Measurements from ENCODE around the gene CHEK2.
"Not testable (repeated sequence)": the region's sequence is repeated elsewhere in the genome, so short reads cannot be mapped to it uniquely, and the experiment has no call there.

The CHEK2 gene

DNA sequence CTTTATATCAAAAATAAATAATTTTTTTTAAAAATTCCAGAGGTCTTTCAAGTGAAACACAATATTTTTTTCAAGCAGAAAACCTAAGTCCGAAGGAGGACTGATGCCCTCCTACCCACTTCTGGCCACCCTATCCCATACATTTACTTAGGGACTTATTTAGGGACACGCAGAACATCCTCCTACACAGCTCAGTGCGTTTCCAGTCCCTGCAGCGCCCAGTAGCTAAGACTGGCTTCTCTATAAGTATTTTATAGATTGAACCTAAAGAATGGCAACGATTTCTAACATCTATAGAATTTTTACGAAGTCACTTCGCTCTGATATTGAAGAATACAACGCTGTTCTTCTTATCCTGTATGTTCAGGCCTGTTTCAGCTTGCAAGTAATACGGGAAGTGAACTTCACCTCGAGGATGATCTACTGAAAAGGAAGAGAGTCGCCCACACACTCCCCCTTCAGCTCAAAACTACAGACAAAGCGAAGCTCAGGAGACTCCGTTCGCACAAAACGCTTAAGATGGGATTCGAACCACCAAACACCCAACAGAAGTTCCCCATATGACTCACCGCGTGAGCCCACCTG is 328 bp downstream of the CHEK2 start:
- DNase-seq (ENCODE audit: low spot score) = no peak

DNA sequence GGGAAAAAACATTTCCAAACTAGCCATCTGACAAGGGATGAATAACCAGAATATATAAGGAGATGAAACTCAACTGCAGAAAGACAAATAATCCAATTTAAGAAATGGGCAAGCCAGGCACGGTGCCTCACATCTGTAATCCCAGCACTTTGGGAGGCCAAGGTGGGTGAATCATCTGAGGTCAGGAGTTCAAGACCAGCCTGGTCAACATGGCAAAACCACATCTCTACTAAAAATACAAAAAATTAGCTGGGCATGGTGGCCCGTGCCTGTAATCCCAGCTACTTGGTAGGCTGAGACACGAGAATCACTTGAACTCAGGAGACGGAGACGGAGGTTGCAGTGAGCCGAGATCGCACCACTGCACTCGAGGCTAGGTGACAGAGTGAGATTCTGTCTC is 2.7 kb downstream of the CHEK2 start:
- DNase-seq (ENCODE audit: low spot score) = not testable (repeated sequence)

DNA sequence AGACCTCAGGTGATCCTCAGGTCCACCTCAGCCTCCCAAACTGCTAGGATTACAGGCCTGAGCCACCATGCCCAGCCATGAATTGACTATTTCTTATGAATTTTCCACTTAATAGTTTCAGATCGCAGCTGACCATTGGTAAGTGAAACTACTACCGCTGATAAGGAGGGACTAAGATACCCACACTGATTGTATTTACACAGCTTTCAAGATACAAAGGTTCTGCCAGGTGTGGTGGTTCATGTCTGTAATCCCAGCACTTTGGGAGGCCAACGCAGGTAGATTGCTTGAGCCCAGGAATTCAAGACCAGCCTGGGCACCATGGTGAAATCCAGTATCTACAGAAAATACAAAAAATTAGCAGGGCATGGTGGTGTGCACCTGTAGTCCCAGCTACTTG is 3.9 kb downstream of the CHEK2 start:
- no peak for DNase-seq (ENCODE audit: low spot score)

DNA sequence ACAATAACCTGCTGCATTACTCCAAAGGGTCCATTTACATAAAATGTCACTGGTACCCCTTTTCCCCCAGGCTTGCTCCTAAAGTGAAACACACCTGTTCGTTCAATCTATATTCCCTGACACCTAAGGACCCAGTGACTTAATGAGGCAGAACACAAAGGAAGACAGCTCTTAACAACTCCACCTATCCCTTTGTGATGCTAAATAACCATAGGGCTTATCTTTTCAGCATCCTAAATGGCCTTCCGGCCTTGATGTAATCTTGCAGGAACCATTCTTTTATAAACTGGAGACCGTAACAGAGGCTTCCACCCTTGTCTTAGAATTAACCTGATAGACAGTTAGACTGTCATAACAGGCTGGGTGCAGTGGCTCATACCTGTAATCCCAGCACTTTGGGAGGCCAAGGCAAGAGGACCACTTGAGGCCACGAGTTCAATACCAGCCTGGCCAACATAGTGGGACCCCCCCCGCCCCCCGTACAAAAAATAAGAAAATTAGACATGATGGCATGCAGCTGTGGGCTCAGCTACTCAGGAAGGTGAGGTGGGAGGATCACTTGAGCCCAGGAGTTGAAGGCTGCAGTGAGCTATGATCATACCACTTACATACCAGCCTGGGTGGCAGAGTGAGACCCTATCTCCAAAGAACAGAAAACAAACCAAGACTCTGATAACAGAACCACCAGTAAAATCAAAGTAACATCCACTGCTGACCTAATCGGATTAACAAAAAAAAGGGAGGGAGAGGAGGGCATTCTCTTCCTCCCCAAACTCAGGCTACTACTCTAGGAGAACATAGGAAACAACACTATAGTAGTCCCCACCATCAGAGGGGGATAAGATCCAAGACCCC is 5.1 kb downstream of the CHEK2 start:
- DNase-seq (ENCODE audit: low spot score) = no peak

DNA sequence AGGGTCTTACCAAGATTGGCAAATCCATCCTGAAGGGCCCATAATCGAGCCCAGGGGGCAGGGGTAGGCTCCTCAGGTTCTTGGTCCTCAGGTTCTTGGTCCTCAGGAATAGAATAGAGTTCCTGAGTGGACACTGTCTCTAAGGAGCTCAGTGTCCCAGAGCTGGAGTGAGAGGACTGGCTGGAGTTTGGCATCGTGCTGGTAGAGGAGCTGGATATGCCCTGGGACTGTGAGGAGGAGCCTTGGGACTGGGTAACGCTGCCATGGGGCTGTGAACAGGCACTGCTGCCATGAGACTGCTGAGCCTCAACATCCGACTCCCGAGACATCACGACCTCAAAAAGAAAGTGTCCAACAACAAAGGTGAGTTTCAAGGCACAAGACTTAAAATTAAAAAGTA is 7.2 kb downstream of the CHEK2 start:
- DNase-seq (ENCODE audit: low spot score) = no peak

DNA sequence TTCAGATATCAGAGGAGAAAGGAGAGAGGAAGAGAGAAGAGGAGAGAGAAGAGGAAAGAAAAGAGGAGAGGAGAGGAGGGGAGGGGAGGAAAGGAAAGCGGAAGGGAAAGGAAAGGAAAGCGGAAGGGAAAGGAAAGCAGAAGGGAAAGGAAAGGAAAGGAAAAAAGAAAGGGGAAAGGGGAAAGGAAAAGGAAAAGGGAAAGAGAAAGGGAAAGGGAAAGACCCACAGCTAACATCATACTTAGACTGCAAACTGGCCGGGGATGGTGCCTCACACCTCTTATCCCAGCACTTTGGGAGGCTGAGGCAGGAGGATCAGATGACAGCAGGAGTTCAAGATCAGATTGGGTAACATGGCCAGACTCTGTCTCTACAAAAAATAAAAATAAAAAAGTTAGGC is 11.4 kb downstream of the CHEK2 start:
- DNase-seq (ENCODE audit: low spot score) = no peak

DNA sequence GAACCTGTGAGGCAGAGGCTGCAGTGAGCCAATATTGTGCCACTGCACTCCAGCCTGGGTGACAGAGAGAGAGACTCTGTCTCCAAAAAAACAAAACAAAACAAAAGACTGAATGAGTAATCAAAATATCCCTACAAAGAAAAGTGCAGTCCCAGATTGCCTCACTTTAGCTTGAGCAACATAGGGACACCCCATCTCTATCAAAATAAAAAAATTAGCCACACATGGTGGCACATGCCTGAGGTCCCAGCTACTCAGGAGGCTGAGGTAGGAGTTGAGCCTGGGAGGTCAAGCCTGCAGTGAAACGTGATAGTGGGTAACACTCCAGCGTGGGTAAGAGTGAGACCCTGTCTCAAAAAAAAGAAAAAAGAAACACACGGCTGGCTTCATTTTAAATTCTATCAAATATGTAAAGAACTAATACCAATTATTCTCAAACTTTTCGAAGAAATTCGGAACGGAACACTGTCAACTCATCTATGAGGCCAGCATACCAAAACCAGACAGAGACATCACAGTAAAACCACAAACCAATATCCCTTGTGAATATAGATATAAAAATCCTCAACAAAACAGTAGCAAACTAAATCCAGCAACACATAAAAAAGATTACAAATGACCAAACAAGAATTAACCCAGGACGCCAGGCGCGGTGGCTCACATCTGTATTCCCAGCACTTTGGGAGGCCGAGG is 12.9 kb downstream of the CHEK2 start:
- no peak for DNase-seq (ENCODE audit: low spot score)

DNA sequence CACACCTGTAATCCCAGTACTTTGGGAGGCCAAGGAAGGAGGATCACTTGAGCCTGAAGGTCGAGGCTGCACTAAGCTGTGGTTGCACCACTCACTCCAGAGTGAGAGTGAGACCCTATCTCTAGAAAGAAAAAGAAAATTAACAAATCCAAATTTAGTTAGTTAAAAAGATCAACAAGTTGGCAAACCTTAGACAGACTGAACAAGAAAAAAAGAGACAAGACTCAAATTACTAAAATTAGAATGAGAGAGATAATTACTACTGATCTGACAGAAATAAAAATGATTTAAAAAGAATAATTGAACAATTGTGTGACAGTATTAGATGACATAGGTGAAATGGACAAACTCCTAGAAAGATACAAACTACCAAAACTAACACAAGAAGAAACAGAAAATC is 13.6 kb downstream of the CHEK2 start:
- no peak for DNase-seq (ENCODE audit: low spot score)

DNA sequence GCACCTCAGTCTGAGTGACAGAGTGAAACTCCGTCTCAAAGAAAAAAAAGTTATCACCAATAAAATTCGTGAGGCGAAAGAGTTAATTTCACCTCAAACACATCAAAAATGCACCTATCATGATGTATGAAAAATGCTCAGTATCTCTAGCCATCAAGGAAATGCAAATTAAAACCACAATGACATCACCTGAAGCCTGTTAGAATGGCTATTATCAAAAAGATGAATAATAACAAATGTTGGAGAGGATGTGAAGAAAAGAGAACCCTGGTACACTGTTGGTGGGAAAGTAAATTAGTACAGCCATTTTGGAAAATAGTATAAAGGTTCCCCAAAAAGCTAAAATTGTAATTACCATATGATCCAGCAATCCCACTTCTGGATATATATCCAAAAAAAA is 23.6 kb downstream of the CHEK2 start:
- DNase-seq (ENCODE audit: low spot score) = no peak

DNA sequence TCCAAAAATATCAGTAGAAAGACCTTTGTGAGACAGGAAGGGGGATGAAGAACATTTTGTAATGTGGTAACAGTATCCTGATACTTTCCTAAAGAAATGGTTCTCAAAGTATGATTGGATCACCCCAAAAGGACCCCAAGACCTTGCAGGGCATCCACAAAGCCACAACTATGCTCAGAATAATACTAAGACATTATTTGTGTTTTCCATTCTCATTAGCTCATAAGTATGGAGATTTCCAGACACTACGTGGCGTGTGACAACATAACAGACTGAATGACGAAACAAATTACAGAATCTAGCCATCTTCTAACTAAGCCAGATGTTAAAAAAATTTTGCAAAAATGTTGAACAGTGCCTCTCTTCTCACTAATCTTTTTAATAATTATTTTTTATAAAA is 24.9 kb downstream of the CHEK2 start:
- DNase-seq (ENCODE audit: low spot score) = no peak

DNA sequence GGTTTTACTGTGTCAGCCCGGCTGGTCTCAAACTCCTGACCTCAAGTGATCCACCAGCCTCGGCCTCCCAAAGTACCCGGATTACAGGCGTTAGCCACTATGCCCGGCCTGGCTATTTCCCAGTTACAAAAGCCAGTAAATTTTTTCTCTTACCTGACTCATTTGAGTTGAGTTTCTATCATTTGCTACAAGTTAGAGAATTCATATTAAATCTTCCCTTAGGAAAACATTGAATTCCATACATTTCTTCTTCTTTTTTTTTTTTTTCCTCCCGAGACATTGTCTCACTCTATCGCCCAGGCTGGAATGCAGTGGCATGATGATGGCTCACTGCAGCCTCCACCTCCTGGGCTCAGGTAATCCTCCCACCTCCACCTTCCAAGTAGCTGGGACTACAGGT is 26.0 kb downstream of the CHEK2 start:
- no peak for DNase-seq (ENCODE audit: low spot score)

DNA sequence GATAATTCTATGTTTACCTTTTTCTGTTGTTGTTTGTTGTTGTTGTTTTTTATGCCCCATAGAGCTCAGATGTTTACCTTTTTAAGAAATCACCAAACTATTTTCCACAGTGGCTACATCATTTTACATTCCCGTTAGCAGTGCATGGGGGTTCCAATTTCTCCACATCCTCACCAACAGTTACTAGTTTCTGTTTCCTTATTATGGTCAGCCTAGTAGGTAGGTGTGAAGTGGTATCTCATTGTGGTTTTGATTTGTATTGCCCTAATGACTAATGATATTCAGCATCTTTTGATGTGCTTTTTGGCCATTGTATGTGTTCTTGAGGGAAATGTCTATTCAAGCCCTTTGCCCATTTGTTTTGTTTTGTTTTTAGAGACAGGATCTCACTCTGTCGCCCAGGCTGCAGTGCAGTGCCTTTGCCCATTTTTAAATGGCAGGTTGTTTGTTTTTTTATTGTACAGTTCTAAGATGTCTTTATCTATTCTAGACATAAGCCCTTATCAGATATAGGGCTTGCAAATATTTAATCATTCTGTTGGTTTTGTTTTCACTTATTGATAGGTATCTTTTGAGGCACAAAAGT is 27.5 kb downstream of the CHEK2 start:
- DNase-seq (ENCODE audit: low spot score) = no peak

DNA sequence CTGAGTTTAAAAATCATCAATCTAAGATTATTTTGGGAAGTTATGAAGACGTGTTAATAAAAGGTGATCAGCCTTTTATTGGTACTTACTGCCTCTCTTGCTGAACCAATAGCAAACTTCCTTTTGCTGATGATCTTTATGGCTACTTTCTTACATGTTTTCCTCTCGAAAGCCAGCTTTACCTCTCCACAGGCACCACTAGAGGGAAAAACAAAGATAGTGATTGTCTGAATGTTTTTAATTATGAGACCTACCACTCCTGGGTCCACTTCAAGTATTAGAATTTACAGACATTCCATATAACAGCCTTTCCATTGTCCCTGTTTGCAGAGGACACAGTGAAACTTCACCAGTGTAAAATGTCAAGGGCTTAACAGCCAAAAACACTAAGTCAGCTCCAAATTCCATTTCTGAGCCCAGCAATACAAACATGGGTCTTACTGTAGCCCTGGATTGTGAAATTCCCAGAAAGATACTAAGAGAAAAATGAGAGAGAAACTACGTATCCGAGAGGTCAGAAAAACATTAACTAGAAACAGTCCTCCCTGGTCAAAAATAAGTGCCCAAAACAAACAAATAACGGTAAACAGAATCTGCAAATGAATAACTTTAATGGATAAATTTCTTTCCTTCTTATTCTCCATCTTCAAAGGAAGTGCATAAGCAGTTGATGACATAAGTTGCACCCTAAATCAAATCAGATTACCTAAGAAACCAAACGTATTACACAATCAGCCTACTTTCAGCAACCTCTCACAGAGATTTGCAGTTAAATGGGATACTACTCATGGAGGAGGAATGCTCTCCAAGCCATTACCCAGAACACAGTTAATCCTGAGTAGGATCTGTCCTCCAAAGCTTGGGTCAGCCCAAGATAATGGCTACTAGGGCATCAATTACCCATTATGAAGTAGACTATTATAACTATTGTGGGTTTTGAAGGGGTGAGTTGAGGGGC is 29.5 kb downstream of the CHEK2 start:
- peak; percentile 76 for DNase-seq (ENCODE audit: low spot score)

DNA sequence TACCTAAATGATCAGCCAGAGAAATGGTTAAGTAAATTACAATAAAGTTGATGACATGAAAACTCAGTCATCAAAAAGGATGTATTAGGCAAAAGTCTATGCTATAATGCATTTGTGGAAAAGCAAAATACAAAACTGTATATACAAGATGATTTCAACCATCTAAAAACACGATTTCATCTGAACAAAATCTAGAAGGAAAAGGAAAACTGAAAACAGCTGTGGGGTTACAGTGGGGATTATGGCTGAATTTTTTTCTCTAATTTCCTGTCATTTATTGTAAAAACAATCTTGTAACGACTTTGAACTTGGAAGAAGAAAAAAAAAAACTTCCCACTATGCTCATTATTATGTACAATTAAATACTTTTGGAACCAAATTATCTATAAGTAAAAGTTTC is 30.3 kb downstream of the CHEK2 start:
- no peak for DNase-seq (ENCODE audit: low spot score)

DNA sequence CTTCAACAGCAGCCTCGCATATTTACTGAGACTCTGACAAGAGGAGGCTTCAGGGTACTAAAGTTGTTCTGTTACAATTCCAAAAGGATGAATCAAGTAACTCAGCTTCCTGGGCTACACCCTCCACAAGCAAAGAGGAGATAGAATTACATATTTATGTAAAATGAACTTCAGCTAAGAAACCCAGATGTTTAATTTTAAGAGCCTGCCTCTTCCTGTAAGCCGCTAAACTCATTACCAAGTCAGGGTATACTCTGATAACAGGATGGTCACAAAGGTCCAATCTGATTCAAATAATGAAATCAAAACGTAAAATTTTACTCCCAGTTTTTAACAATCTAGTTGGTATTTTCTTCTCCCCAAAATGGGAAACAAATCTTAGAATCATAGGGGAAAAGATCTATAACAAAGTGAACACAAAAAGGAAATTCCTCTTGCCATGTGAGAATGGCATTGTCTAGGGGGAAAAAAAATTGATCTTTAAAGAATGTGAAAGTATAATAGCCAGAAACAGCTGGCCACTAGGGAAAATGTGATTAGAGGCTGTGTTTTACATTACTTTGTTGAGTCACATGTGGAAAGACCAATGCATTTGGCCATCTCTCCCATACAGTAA is 30.9 kb downstream of the CHEK2 start:
- peak; percentile 73 for DNase-seq (ENCODE audit: low spot score)

DNA sequence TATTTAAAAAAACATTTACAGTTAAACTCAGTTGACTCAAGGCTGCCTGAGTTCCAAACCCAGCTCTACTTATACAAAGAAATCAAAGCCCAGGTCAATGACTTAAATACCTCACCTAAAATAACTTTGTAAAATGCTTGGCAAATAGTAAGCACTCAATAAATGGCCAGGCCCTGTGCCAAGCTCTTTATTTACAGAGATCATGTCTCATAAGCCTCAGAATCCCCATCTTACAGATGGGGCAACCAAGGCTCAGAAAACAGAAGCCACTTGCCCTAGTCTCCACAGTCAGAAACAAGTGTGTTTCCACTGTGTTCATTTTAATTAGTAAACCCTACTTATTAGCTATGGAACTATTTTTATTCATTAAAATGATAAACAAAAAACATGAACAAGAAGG is 31.5 kb downstream of the CHEK2 start:
- DNase-seq (ENCODE audit: low spot score) = no peak

DNA sequence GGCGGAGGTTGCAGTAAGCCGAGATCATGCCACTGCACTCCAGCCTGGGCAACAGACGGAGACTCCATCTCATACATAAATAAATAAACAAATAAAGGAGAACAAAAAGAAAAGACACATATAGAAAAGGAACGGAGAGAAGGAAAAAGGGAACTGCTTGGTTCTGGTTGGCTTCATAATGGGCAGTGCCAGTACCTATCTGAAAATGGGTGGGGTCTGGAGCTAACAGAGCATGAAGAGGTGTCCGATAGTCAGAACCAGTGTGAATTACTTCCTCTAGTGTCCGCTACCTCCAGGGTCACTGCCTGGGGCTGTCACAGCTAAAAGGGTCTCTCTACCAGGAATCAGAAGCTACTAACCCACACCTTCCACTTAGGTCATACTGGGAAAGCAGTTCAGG is 34.8 kb downstream of the CHEK2 start:
- DNase-seq (ENCODE audit: low spot score) = no peak

DNA sequence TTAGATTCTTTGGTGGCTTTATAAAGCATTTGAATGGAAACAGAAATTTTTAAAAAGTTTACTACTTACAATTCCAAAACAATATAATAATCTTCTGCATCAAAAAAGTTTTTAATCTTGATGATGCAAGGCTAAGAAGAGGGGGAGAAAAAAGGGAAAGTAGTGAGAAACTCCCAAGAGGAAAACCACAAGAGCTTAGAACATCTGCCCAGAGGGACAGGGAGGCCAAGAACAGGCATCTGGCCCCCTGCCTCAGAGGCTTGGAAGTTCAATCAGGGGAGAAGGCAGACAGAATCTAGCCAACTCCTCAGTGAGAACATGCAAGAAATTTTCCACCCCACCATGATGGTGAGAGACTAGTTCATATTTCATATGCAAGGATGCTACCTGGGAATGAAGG is 38.2 kb downstream of the CHEK2 start:
- DNase-seq (ENCODE audit: low spot score) = peak; percentile 15

DNA sequence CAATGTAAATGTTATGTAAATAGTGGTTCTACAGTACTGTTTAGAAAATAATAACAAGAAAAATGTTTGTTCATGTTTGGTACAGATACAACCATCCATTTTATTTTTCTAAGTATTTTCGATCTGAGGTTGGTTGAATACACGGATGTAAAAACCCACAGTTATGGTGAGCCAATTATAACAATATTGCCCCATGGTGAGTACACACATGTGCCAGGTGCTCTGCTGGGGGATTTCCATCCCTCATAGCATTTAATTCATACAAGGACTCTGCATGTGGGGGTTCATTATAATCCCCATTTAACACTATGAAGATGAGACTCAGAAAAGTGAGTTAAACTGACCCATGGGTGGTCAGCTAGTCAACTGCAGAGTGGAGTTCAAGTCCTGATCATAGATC is 38.7 kb downstream of the CHEK2 start:
- DNase-seq (ENCODE audit: low spot score) = no peak

DNA sequence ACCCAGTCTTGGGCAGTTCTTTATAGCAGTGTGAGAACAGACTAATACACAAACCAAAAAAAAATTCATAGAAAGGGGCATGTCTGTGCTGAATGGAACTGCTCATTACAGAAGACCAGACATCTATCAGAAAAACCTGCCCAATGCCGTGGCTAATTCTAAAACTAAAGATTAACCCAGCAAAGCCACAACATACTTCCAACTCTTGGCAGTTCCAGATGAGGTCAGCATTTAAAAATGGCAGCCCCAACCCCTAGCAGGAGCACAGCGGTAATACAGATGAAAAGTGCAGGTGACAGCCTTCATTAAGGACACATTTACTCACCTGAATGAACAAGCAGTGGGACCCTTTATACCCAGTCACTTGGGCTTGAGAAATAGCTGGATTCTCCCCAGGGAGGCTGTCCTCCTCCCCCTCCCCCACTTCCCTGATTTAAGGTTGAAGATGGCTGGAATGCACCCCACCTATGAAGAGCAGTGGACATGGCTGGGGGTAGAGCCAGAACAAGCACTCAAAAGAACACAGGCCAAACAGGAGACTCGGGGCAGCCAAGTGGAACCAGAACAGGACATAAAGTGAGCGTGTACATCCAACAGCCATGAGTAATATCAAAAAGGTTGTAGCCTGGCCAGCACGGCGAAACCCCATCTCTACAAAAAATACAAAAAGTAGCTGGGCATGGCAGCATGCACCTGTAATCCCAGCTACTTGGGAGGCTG is 48.4 kb downstream of the CHEK2 start:
- not testable (repeated sequence) for DNase-seq (ENCODE audit: low spot score)

DNA sequence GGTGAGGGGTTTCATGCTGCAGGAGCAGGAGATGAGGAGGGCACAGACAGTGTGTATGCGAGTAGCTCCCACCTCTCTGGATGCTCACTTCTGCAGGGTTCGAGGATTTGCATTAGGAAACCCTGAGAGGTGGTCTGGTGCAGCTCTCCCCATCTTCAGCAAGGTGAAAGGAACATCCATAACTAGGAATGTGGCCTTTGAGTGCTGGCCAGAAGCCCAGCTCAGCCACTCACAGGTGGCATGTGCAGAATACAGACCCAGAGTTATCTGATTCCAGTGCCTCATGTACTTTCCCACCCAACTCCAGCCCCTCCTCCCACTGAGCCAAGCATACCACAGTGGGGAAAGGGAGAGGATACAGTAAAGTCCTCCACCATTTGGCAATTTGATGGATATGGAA is 51.8 kb downstream of the CHEK2 start:
- not testable (repeated sequence) for DNase-seq (ENCODE audit: low spot score)
